GM13976 (cell line): Measurements from ENCODE around the gene ASB2.

ENCODE experiments used
- DNase-seq: peaks from one replicate; pipeline ENCODE4 v3.0.0; 2012; ENCODE audit warnings: low spot score
- in situ Hi-C: fragments of 300-500 bp; cut with MboI; formaldehyde crosslinking; loops from one replicate; pipeline ENCODE4 v1.12.0; 2022; ENCODE audit warnings: low sequenced_read_pairs, mixed read lengths, inconsistent platforms; ENCODE audit not compliant: unreplicated experiment
- TF ChIP-seq, protein P1 (sequence below): IDR thresholded peaks from 2 replicates; pipeline ENCODE4 v1.5.1; 2012; ENCODE audit warnings: borderline replicate concordance, mild to moderate bottlenecking; ENCODE audit not compliant: insufficient read depth; ENCODE audit errors: extremely low read depth, missing control alignments, control extremely low read depth

The ASB2 gene

DNA sequence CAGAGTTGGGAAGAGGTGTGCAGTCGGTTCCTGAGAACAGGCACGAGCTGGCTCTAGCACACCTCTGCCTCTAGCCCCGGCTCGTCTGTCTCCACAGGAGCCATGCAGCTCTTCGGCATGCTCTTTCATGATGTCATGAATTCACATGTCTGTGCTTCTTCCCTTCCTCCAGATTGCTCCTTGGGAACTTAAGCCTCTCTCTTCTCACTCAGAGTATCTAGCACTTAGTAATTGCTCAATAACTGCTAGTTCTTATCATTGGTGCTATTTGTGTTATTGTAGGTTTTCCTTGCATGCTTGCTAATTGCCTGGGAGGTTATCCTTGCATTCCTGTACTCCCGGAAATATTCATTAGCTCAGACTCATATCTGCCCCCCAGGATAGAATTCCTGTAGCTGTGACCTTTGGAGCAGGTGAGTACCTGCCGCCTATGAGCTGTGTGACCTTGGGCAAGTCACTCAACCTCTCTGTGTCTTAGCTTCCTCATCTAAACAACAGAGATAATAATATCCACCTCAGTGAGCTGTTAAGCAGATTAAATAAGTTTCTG, 29.8 kb downstream of the ASB2 start:
- in situ Hi-C loops: no loop called here
- DNase-seq: no peak
- TF ChIP-seq, protein P1, sequence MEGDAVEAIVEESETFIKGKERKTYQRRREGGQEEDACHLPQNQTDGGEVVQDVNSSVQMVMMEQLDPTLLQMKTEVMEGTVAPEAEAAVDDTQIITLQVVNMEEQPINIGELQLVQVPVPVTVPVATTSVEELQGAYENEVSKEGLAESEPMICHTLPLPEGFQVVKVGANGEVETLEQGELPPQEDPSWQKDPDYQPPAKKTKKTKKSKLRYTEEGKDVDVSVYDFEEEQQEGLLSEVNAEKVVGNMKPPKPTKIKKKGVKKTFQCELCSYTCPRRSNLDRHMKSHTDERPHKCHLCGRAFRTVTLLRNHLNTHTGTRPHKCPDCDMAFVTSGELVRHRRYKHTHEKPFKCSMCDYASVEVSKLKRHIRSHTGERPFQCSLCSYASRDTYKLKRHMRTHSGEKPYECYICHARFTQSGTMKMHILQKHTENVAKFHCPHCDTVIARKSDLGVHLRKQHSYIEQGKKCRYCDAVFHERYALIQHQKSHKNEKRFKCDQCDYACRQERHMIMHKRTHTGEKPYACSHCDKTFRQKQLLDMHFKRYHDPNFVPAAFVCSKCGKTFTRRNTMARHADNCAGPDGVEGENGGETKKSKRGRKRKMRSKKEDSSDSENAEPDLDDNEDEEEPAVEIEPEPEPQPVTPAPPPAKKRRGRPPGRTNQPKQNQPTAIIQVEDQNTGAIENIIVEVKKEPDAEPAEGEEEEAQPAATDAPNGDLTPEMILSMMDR: no peak

DNA sequence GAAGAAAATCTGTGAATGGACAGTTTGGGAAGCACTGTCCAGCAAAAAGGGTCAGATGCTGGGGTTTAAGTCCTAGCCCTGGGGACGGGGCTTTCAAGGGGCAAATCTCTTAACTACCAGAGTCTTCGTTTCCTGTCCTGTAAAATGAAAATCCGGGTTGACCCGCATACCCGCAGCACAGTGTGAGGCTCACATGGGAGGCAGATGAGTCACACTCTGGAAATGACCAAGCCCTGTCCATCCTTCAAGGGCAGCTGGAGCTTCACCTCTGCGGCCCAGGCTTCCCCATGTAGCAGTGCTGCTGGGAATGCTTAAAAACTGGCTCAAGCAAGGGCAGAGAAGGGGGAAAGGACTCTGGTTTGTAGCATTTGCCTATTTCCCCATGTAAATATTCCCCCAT, 30.3 kb downstream of the ASB2 start:
- in situ Hi-C loops: no loop called here
- TF ChIP-seq, protein P1: no peak
- no peak for DNase-seq

DNA sequence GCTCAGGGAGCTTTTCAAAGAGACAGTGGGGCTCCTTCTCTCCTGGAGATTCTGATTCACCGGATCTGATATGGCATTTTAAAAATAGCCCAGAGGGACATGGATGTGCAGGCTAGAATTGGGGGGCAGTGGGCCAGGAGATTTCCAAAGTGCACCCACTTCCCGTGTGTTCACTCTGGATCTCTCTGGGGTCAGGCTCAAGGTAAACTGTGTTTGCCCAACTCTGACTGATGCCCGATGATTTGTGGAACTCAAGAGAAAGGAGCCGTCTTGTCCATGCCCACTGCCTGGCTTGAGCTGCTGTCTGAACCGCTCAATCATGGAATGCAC, 31.3 kb downstream of the ASB2 start:
- in situ Hi-C loops: no loop called here
- no peak for DNase-seq
- TF ChIP-seq, protein P1: no peak

DNA sequence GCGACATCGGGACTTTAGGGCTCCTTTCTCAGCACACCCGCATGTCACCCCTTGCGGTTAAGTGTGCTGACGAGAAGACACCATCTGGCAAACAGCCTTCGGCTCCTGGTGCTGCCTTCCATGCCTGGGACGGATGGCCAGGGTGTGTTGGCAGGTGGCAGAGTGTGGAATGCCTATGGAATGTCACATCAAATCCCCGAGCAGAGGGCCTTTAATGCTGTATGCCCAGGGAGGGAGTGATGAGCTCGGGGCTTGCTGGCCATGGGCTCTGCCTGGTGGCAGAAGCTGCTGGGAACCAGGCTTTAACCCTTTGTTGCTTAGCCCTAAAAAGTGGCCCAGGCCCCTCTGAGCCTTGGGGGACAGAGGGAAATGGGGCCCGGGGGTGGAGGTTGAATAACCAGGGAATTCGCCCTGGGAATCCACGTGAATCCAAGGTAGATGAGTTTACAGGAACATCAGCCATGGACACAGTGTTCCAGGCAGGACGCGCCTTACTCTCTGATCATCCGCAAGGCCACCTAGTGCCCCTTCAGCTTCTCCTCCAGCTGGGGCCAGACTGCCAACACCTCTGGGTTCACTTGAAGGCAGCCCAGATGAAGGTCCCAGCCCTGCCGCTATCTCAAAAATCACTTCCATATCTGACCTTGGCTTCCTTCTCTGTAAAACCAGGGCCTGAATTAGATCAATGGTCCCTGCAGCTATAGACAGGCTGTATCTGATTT, 31.9 kb downstream of the ASB2 start:
- in situ Hi-C loops: loop anchor here (5.0 kb wide), 1 partner anchor 63 kb away; no protein-coding TSS in a partner anchor
- TF ChIP-seq, protein P1: no peak
- DNase-seq: no peak

DNA sequence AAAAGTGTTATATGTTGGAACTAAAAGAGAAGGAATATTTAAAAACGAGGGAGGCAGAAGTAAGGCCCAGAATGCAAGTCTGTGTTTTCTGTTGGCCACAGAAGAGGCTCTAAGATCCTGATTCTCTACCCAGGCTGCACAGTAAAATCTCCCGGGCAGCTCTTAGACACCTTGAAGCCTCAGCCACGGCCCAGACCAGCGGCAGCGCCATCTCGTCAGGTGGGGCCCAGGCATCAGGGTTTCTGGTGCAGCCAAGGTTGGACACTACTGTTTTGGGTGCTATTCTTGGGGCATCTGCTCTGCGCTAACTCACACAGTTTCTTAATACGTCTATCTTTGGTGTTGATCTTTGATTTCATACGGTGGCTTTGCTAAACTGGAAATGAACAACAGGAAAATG, 32.4 kb downstream of the ASB2 start:
- in situ Hi-C loops: loop anchor here (5.0 kb wide), 1 partner anchor 63 kb away; no protein-coding TSS in a partner anchor
- TF ChIP-seq, protein P1: no peak
- no peak for DNase-seq

DNA sequence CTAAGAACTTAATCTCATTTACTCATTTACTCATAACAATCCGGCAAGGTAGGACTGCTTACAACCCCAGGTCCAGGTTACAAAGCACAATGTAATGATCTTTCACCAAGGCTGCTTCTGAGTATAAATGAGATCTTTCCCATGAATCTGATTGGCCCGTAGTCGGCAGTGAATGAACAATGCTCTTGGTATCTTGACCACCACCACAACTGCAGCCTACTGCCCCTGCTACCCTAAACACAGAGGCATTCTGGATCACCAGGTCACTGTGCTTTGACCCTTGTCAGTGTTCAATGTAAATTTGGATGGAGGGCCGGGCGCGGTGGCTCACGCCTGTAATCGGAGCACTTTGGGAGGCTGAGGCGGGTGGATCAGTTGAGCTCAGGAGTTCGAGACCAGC, 33.3 kb downstream of the ASB2 start:
- TF ChIP-seq, protein P1: no peak
- DNase-seq: no peak
- in situ Hi-C loops: loop anchor here (5.0 kb wide), 1 partner anchor 64 kb away; no protein-coding TSS in a partner anchor
